GM19035 (cell line): ENCODE measurements around the gene TPM4.
"Not testable (repeated sequence)": the region's sequence is repeated elsewhere in the genome, so short reads cannot be mapped to it uniquely, and the experiment has no call there.

Experiments
- ATAC-seq: cut with Tn5 transposase; IDR thresholded peaks from one replicate; pipeline ENCODE4 v1.9.1; 2021; ENCODE audit not compliant: unreplicated experiment

The TPM4 gene

GRCh38 chr19:16094360-16095070 is 18.2 kb downstream of the TPM4 start:
- no peak for ATAC-seq

GRCh38 chr19:16095071-16095571 is 18.8 kb downstream of the TPM4 start:
- ATAC-seq, result no peak

DNA sequence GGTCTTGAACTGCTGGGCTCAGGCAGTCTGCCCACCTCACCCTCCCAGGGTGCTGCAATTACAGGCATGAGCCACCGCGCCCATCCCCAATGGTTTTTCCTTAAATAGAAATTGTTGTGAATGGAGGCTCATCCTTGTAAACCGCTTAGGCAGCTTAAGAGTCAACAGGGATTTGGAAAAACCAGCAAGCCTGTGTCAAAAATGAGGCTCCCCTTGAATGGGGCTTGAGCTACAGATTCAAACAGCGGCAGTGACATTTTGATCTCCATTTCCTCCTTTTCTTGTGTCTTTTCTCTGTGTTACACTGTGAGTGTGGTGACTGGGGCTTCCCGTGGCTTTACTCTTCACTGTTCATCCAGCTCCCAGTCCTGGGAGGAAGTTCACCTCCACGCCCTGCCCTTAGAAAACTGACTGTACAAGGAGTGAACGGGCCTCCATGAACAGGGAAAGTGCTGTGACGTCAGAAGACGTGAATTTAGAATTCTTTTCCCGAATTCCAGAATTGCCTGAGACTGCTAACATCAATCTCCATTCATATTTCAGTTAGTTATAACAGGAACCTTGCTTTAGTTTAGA is 20.1 kb downstream of the TPM4 start:
- no peak for ATAC-seq

DNA sequence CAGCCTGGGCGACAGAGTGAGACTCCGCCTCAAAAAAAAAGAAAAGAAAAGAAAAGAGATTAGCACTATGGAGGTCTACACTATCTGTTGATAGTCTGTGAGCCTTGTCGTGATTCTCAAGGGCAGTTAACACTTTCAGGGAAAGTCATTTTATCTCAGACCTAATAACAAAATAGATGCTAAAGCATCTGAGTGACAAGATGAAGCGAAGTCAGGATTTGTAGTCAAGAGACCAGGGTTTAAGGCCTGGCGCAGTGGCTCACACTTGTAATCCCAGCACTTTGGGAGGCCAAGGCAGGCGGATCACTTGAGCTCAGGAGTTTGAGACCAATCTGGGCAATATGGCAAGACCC is 22.1 kb downstream of the TPM4 start:
- ATAC-seq, result no peak

GRCh38 chr19:16098821-16099220 is 22.5 kb downstream of the TPM4 start:
- no peak for ATAC-seq

GRCh38 chr19:16099314-16099965 is 23.1 kb downstream of the TPM4 start:
- not testable (repeated sequence) for ATAC-seq

- no peak for ATAC-seq
These were observed 24.2 kb downstream of the TPM4 start for GRCh38 chr19:16100524-16100923.

GRCh38 chr19:16104722-16105121 is 28.4 kb downstream of the TPM4 start:
- ATAC-seq, result no peak

GRCh38 chr19:16106121-16106520 is 29.8 kb downstream of the TPM4 start:
- ATAC-seq, result no peak

GRCh38 chr19:16111160-16111908 is 35.0 kb downstream of the TPM4 start, which contains the start of gene RAB8A:
TSS of gene RAB8A (plus strand) at chr19:16111889. CDS start at chr19:16111902, 13 bp downstream.
- peak; percentile 89 for ATAC-seq

GRCh38 chr19:16111909-16112752 is 35.8 kb downstream of the TPM4 start:
- no peak for ATAC-seq

- ATAC-seq, result no peak
These were observed 36.5 kb downstream of the TPM4 start for GRCh38 chr19:16112778-16113177.

GRCh38 chr19:16113727-16114126 is 37.4 kb downstream of the TPM4 start:
- no peak for ATAC-seq

DNA sequence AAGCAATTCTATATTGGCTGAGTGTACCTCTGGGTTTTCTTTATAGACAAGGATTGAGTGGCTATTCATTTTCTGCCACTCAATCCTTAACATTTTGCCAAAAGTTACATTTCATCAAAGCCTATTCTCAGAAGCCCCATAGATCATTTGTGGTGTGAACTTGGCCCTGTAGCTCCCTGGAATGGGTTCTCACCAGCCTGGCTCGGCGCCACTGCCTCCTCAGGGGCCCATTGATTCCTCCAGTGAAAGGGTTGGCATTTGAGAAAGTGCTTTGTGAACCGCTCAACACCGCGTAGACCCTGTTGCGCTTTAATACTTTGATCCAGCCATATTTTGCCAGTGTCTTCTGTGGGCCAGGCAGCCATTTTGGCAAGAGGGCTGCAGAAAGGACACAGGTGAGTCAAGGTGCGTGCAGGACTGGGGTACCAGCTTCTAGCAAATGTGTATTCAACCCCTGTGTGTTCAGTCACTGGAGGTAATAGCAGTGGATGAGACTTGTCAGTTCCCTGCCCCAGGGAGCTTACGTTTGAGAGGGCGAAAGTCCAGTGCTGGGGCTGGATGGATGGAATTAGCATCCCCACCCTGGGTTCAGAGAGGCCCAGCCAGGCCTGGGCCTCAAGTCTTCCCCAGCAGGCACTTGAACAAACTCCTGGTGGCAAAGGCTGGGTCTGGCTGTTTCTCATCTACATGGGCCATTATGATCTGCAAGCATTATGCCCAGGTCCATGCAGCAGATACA is 39.2 kb downstream of the TPM4 start:
- no peak for ATAC-seq

GRCh38 chr19:16116067-16116466 is 39.8 kb downstream of the TPM4 start:
- no peak for ATAC-seq

- ATAC-seq, result no peak
These were observed 41.3 kb downstream of the TPM4 start for GRCh38 chr19:16117594-16118033.

- peak; percentile 71 for ATAC-seq
These were observed 42.3 kb downstream of the TPM4 start for GRCh38 chr19:16118489-16119033.

- ATAC-seq, result peak; percentile 12
These were observed 43.0 kb downstream of the TPM4 start for GRCh38 chr19:16119075-16119857.

GRCh38 chr19:16121141-16121540 is 44.8 kb downstream of the TPM4 start:
- no peak for ATAC-seq
